ENCODE data around the gene PADI1. TPM values are rescaled to one million over a fixed set of nuclear protein-coding genes. Genes with fewer than 3 reads are reported as not detected.

The PADI1 gene
- total RNA-seq, 2 donors from 2014 or later, result not detected

DNA sequence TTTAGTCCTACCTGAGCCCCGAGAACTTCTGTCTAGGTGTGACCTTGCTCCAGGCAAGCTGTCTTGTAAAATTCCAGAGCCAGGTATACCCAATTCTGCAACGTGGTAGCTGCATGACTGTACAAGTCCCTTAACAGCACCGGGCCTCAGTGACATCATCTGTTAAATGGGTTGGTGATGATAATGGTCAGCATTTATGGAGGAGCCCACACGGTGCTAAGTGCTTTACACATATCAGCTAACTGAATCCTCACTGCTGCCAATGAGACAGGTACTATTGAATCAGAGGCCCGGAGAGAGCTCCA is 37.2 kb upstream of the PADI1 start:
- ATAC-seq (replicated peaks in 1 of 2), result no peak
- Mint-ChIP-seq H3K4me1 (ENCODE audit: low read depth) (no peaks in the 10 kb centered on the region), H3K4me3 (no peak overlapping the region), H3K27ac (no peak overlapping the region), H3K27me3 (ENCODE audit: low read depth) (no peaks in the 10 kb centered on the region), H3K36me3 (ENCODE audit: insufficient read depth in 2 of 2) (no peaks in the 10 kb centered on the region), H3K9me3 (no peaks in the 10 kb centered on the region)
- DNase-seq, result no peak

- Mint-ChIP-seq H3K36me3 (ENCODE audit: insufficient read depth in 2 of 2) (no peaks in the 10 kb centered on the region), H3K4me1 (ENCODE audit: low read depth) (no peaks in the 10 kb centered on the region), H3K9me3 (no peaks in the 10 kb centered on the region), H3K27ac (no peak overlapping the region), H3K27me3 (ENCODE audit: low read depth) (peaks cover 4% of the 10 kb centered on the region), H3K4me3 (no peak overlapping the region)
- ATAC-seq (replicated peaks in 1 of 2) (no peak), DNase-seq (no peak)
Measured at GRCh38 chr1:17168091-17168876, 36.6 kb upstream of the PADI1 start.

DNA sequence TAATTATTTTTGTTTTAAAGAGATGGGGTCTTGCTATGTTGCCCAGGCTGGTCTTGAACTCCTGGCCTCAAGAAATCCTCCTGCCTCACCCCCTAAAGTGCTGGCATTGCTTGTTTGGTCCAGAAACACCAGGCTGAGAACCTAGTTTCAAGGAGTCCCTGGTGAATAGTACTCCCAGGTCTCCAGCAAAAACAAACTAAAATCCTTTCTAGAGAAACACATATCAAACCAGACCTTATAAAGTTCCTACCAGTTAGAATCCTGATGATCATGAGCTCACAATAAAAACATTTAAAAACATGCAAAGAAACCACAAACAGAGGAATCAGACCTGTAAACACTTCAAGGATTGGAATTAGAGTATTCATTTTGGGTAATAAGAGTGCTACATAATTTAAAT is 34.4 kb upstream of the PADI1 start:
- no peak overlapping the region for H3K27ac Mint-ChIP-seq

DNA sequence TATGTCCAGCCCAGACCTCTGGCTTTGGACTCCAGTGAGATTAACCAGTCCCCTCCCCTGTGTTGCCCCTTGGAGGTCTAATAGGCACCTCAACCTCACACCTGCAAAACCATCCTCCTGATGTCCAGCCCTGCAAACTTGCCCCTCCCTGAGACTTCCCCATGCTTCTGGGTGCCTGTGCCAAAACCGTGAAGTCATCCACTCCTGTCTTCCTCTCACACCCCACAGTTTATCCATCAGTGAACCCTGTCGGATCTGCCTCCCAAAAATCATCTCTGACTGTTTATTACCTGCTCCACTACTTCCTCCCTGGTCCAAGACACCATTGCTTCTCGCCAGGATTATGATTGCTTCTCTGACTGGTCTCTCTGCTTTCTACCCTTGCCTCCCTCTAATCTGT is 31.7 kb upstream of the PADI1 start:
- peaks cover 8% of the 10 kb centered on the region for H3K27me3 Mint-ChIP-seq (ENCODE audit: low read depth)
- H3K4me1 Mint-ChIP-seq (ENCODE audit: low read depth), result no peaks in the 10 kb centered on the region
- ATAC-seq (replicated peaks in 1 of 2), result no peak

More for the DNA sequence above, 34.4 kb upstream of the PADI1 start:
- H3K27me3 Mint-ChIP-seq (ENCODE audit: low read depth), result peaks cover 8% of the 10 kb centered on the region
- no peak overlapping the region for H3K4me3 Mint-ChIP-seq
- ATAC-seq (replicated peaks in 1 of 2) (no peak), DNase-seq (no peak)
- H3K36me3 Mint-ChIP-seq (ENCODE audit: insufficient read depth in 2 of 2), result no peaks in the 10 kb centered on the region
- H3K4me1 Mint-ChIP-seq (ENCODE audit: low read depth), result no peaks in the 10 kb centered on the region
- H3K9me3 Mint-ChIP-seq, result no peaks in the 10 kb centered on the region

DNA sequence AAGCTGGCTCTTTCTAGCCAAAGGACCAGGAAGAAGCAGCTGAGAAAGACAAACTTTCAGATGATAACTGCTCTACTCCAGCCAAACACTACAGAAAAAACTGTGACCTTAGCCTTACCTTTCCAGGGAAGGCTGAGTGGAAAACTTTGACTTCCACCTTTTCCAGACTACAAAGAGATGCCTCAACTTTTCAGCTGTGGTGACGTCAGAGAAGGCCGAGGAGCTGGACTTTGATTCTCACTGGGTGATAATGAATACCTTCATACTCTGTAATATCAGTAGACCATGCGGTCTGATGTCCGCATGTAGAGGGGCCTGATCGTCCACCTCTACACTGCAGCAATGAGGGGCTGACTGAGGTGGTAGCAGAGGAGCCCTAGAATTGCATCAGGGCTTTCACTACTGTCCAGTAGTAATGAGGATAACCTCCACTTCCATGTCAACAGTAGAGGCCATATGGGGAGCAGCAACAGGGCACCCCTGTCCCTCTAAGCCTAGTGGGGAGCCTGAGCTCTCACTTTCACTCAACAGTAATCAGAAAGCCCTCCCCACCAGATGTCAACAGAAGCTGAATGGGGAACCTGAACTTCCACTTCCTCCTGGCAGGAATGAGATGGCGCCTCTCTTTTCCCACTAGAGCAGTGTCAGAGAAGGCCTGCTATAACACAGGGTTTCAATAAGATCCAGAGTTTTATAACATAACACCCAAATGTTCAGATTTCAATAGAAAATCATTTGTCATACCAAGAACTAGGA is 28.4 kb upstream of the PADI1 start:
- DNase-seq (no peak), ATAC-seq (replicated peaks in 1 of 2) (no peak)
- H3K4me1 Mint-ChIP-seq (ENCODE audit: low read depth), result peaks cover 14% of the 10 kb centered on the region
- no peaks in the 10 kb centered on the region for H3K9me3 Mint-ChIP-seq
- H3K36me3 Mint-ChIP-seq (ENCODE audit: insufficient read depth in 2 of 2), result peaks cover 0 to 2% of the 10 kb centered on the region in 2 donors
- no peak overlapping the region for H3K27ac Mint-ChIP-seq
- H3K4me3 Mint-ChIP-seq, result no peak overlapping the region
- peaks cover 8% of the 10 kb centered on the region for H3K27me3 Mint-ChIP-seq (ENCODE audit: low read depth)

More for the DNA sequence above, 31.7 kb upstream of the PADI1 start:
- no peak overlapping the region for H3K4me3 Mint-ChIP-seq
- H3K9me3 Mint-ChIP-seq, result no peaks in the 10 kb centered on the region
- no peak overlapping the region for H3K27ac Mint-ChIP-seq
- peaks cover 0 to 2% of the 10 kb centered on the region in 2 donors for H3K36me3 Mint-ChIP-seq (ENCODE audit: insufficient read depth in 2 of 2)
- DNase-seq, result no peak

GRCh38 chr1:17177651-17178050 is 27.3 kb upstream of the PADI1 start:
- DNase-seq (no peak), ATAC-seq (replicated peaks in 1 of 2) (no peak)
- Mint-ChIP-seq H3K36me3 (ENCODE audit: insufficient read depth in 2 of 2) (peaks cover 0 to 2% of the 10 kb centered on the region in 2 donors), H3K4me3 (no peak overlapping the region), H3K27me3 (ENCODE audit: low read depth) (peaks cover 8% of the 10 kb centered on the region), H3K27ac (no peak overlapping the region), H3K4me1 (ENCODE audit: low read depth) (peaks cover 22% of the 10 kb centered on the region), H3K9me3 (no peaks in the 10 kb centered on the region)

- ATAC-seq (replicated peaks in 1 of 2), result peak; percentile 30 to 40
- DNase-seq, result peak in 1 of 2 donors; percentile 8
- H3K36me3 Mint-ChIP-seq (ENCODE audit: insufficient read depth in 2 of 2), result peaks cover 0 to 2% of the 10 kb centered on the region in 2 donors
- peak overlapping the region; percentile 61 to 82 for H3K4me3 Mint-ChIP-seq
- H3K4me1 Mint-ChIP-seq (ENCODE audit: low read depth), result peaks cover 36% of the 10 kb centered on the region
- no peaks in the 10 kb centered on the region for H3K9me3 Mint-ChIP-seq
- no peaks in the 10 kb centered on the region for H3K27me3 Mint-ChIP-seq (ENCODE audit: low read depth)
- peak overlapping the region; percentile 85 for H3K27ac Mint-ChIP-seq
Measured at GRCh38 chr1:17181781-17182464, 23.0 kb upstream of the PADI1 start.

DNA sequence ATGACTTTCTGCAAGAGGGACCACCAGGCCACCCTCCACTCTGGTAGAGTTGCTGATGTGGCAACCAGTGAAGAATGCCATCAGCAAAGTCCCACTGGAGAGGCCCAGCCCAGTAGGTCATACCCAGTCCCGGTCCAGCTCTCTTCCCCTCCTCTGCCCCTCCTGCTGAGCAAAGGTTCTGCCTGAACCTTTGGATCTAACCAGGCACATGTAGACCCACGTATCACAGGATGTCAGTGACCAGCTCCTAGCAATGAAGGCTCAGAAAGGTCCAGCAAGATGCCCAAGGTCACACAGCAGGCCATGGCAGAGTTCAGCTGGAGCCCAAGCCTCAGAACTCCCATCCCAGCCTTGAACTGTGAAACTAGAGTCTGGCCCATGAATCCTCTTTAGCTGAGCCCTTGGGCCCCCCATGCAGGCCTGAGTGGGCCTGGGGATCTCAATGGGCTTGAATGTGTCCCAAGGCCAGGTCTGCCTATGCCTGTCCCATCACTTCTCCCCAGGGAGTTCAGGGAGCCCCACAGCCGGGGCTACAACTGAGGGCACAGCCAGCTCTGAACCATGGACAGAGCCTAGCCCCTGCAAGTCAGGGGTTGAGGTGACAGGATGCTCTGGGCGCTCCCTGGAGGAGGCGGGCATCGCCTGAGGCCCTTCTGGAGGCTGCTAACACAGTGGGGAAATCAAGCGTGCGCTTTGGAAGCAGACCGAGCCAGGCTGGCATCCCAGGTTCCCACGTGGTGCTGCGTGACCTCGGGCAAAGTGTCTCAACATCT is 21.4 kb upstream of the PADI1 start:
- H3K9me3 Mint-ChIP-seq, result peaks cover 4% of the 10 kb centered on the region in 2 donors

GRCh38 chr1:17184161-17184665 is 20.7 kb upstream of the PADI1 start:
- H3K36me3 Mint-ChIP-seq (ENCODE audit: insufficient read depth in 2 of 2), result peaks cover 0 to 9% of the 10 kb centered on the region in 2 donors

More for the DNA sequence above, 21.4 kb upstream of the PADI1 start:
- Mint-ChIP-seq H3K36me3 (ENCODE audit: insufficient read depth in 2 of 2) (peaks cover 0 to 3% of the 10 kb centered on the region in 2 donors), H3K4me1 (ENCODE audit: low read depth) (peaks cover 39% of the 10 kb centered on the region), H3K27ac (no peak overlapping the region), H3K4me3 (no peak overlapping the region), H3K27me3 (ENCODE audit: low read depth) (no peaks in the 10 kb centered on the region)
- ATAC-seq (replicated peaks in 1 of 2) (no peak), DNase-seq (no peak)

GRCh38 chr1:17184822-17185484 is 20.0 kb upstream of the PADI1 start:
- Mint-ChIP-seq H3K36me3 (ENCODE audit: insufficient read depth in 2 of 2) (peaks cover 0 to 9% of the 10 kb centered on the region in 2 donors), H3K4me1 (ENCODE audit: low read depth) (peaks cover 39% of the 10 kb centered on the region), H3K27ac (no peak overlapping the region), H3K4me3 (no peak overlapping the region), H3K27me3 (ENCODE audit: low read depth) (no peaks in the 10 kb centered on the region), H3K9me3 (peaks cover 4 to 6% of the 10 kb centered on the region in 2 donors)
- no peak for ATAC-seq (replicated peaks in 1 of 2)
- DNase-seq, result no peak

More at GRCh38 chr1:17184161-17184665, 20.7 kb upstream of the PADI1 start:
- peaks cover 39% of the 10 kb centered on the region for H3K4me1 Mint-ChIP-seq (ENCODE audit: low read depth)
- DNase-seq (no peak), ATAC-seq (replicated peaks in 1 of 2) (no peak)
- no peaks in the 10 kb centered on the region for H3K27me3 Mint-ChIP-seq (ENCODE audit: low read depth)
- H3K9me3 Mint-ChIP-seq, result peaks cover 4 to 6% of the 10 kb centered on the region in 2 donors
- H3K27ac Mint-ChIP-seq, result no peak overlapping the region
- no peak overlapping the region for H3K4me3 Mint-ChIP-seq

DNA sequence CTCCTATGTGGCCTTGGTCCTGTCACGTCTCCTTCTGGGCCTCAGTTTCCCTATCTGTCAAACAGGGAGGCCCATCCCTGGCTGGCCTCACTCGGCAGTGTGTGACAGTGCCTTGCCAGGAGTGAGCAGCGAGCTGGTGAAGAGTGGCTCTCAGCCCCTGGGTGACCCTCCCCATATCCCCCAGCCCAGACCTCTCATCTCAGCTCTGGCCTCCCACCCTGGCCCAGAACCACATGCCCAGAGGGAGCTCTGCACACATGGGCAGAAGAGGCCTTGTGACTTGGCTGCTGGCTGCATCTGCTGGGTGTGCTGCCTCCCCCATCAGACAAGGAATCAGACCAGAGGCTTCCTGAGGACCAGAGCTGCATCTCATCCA is 19.5 kb upstream of the PADI1 start:
- peaks cover 35% of the 10 kb centered on the region for H3K4me1 Mint-ChIP-seq (ENCODE audit: low read depth)
- no peak overlapping the region for H3K4me3 Mint-ChIP-seq
- H3K27ac Mint-ChIP-seq, result no peak overlapping the region
- peaks cover 4 to 6% of the 10 kb centered on the region in 2 donors for H3K9me3 Mint-ChIP-seq
- H3K27me3 Mint-ChIP-seq (ENCODE audit: low read depth), result no peaks in the 10 kb centered on the region
- ATAC-seq (replicated peaks in 1 of 2) (no peak), DNase-seq (no peak)
- peaks cover 0 to 9% of the 10 kb centered on the region in 2 donors for H3K36me3 Mint-ChIP-seq (ENCODE audit: insufficient read depth in 2 of 2)

Data from activated T-cell treated with anti-CD3 and anti-CD28 coated beads, Interleukin-2, amount 50 U/mL, for 72 hours (primary cell).